GM18867 (cell line): Measurements from ENCODE around the gene BHLHA9.
"Not testable (repeated sequence)": the region's sequence is repeated elsewhere in the genome, so short reads cannot be mapped to it uniquely, and the experiment has no call there.

Experiments
- ATAC-seq: cut with Tn5 transposase; IDR thresholded peaks from one replicate; pipeline ENCODE4 v1.9.1; 2021; ENCODE audit warnings: mild to moderate bottlenecking, moderate library complexity; ENCODE audit not compliant: unreplicated experiment

Gene BHLHA9

GRCh38 chr17:1298606-1299005 lies 28.4 kb downstream of the BHLHA9 start:
- no peak for ATAC-seq

GRCh38 chr17:1299552-1300370 lies 29.5 kb downstream of the BHLHA9 start:
- ATAC-seq, result no peak

- no peak for ATAC-seq
Measured at GRCh38 chr17:1300371-1300905, 30.2 kb downstream of the BHLHA9 start.

DNA sequence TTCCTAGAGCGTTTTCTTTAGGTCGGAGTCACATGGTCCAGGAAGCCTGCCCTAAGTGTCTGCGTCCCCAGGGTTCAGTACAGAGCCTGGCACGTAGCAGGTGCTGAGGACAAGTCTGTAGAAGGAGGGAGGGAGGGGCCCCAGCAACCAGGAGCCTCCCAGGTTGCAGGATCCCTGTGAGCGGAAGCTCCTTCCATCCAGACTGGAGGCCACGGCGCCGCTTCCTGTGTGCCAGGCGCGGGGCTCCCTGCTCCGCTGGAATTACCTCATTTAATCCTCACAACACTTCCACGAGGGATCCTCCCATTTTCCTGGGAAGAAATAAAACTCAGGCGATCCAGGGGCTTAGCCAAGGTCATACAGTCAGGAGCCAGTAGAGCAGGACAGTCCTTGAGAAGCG lies 31.3 kb downstream of the BHLHA9 start:
- ATAC-seq, result no peak

DNA sequence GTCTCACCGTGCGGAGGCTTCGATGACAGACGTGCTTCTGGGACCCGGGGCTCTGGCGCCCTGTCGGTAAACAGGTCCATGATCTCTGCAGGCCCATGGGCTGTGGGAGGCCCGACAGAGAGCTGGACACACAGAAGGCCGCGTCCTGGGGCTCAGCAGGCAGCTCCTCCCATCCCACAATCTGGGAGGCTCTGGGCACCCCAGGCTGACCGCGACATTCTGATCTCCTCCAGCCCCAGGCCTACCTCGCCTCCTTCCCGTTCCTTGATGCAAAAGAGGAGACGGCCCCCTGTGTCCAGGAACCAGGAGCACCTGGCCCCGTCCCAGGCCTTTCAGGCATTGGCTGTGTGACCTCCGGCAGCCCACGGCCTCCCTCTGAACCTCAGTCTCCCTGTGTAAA lies 32.5 kb downstream of the BHLHA9 start:
- no peak for ATAC-seq

DNA sequence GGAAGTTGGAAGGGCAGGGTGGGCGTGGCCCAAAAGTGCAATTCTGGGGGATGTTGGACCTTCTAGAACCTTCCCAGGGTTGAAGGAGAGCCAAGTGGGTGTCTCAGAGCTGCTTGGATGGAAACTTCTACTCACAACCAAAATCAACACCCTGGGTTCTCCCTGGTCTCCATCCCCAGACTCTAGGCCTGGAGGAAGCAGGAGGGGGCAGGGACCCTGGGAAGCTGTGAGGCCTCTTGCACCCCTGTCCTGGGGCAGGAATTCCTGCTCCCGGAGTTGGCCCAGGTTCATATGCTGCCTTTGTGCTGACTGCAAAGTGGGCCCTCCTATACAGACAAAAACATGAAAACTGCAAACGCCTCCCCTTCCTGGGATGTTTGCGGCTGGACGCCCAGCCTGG lies 34.3 kb downstream of the BHLHA9 start:
- no peak for ATAC-seq

GRCh38 chr17:1304962-1305563 lies 34.8 kb downstream of the BHLHA9 start:
- no peak for ATAC-seq

GRCh38 chr17:1307829-1308228 lies 37.6 kb downstream of the BHLHA9 start:
- ATAC-seq, result not testable (repeated sequence)

- no peak for ATAC-seq
Measured at GRCh38 chr17:1312261-1312870, 42.1 kb downstream of the BHLHA9 start.

DNA sequence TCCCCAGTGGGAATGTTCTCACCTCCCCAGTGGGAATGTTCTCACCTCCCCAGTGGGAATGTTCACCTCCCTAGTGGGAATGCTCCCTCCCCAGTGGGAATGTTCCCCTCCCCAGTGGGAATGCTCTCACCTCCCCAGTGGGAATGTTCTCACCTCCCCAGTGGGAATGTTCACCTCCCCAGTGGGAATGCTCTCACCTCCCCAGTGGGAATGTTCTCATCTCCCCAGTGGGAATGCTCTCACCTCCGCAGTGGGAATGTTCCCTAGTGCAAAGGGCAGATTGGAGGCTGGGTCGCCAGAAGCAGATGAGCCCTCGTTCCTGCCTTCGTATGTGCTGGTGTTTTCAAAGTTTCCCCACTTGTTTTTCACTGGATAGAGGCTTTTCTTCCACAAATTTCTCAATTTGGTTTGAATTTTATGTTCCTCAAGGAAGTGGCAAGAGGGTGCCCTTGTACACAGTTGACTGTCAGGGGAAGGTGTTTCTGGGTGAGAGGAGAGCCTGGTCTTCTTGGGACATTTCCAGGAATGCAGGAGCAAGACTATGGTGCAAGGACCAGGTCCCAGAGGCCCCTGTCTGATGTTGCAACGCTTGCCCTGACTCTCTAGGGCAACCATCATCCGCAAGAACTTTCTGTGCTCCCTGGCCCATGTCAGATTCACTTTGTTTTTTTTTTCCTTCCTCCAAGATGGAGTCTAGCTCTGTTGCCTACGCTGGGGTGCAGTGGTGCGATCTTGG lies 43.2 kb downstream of the BHLHA9 start:
- no peak for ATAC-seq

GRCh38 chr17:1315409-1315808 lies 45.2 kb downstream of the BHLHA9 start:
- ATAC-seq, result no peak

DNA sequence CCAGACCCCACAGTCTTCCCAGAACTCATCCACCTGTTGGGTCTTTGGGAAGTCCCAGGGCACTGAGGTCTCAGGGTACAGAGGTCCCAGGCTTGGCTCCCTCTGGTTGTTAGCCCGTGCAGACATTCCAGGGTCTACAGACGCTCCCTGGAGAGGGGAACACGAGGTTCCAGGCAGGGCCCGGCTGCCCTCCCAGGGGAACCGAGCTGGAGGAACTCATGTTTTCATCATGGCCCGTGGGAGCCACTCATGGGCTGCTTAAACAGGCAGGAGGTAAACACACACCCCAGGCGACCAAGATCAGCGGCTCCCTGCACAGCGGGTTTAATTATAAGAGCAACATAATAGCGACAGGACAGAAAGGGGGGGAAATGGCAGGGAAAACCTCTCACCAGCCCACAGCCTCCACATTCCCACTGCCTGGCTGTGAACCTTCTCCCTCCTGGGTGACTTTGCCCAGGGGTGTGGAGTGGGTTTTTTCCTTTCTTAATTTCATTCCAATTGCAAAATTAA lies 45.7 kb downstream of the BHLHA9 start:
- ATAC-seq, result no peak
